HUES48 (cell line): ENCODE data around the gene CALCR.

Experiments used
- H3K27ac ChIP-seq: one replicate; pipeline ENCODE4 v1.7.0; 2013; ENCODE audit warnings: low read depth, low read length, inconsistent platforms
- H3K27me3 ChIP-seq: 2 replicates; pipeline ENCODE4 v1.6.1; 2013; ENCODE audit warnings: mild to moderate bottlenecking, low read length; ENCODE audit not compliant: control insufficient read depth, insufficient read depth
- H3K36me3 ChIP-seq: 2 replicates; pipeline ENCODE4 v1.6.1; 2013; ENCODE audit warnings: low read length; ENCODE audit not compliant: control insufficient read depth, insufficient read depth
- H3K4me1 ChIP-seq: 2 replicates; pipeline ENCODE4 v1.6.1; 2013; ENCODE audit warnings: mild to moderate bottlenecking, low read length; ENCODE audit not compliant: control insufficient read depth, insufficient read depth
- H3K4me3 ChIP-seq: 2 replicates; pipeline ENCODE4 v1.5.1; 2013; ENCODE audit warnings: mild to moderate bottlenecking, low read depth, low read length
- H3K9ac ChIP-seq: 2 replicates; pipeline ENCODE4 v1.6.1; 2013; ENCODE audit warnings: mild to moderate bottlenecking, low read depth, low read length, moderate library complexity
- H3K9me3 ChIP-seq: 2 replicates; pipeline ENCODE4 v1.6.1; 2013; ENCODE audit warnings: low read length; ENCODE audit not compliant: control insufficient read depth, insufficient read depth

The CALCR gene

GRCh38 chr7:93402944-93403343 is 171.6 kb downstream of the CALCR start:
- Histone ChIP-seq H3K27me3 (no peaks in the 10 kb centered on the region), H3K27ac (no peak overlapping the region), H3K9me3 (peaks cover 6% of the 10 kb centered on the region), H3K4me3 (no peak overlapping the region), H3K4me1 (peaks cover 11% of the 10 kb centered on the region; the same call in 1 of the 2 replicates), H3K9ac (no peak overlapping the region), H3K36me3 (no peaks in the 10 kb centered on the region)

- Histone ChIP-seq H3K4me1 (peaks cover 14% of the 10 kb centered on the region), H3K36me3 (no peaks in the 10 kb centered on the region), H3K4me3 (no peak overlapping the region), H3K27ac (no peak overlapping the region), H3K9me3 (no peaks in the 10 kb centered on the region), H3K9ac (no peak overlapping the region), H3K27me3 (no peaks in the 10 kb centered on the region)
Measured at GRCh38 chr7:93399642-93400041, 174.9 kb downstream of the CALCR start.

GRCh38 chr7:93392984-93393383 is 181.5 kb downstream of the CALCR start:
- peaks cover 21% of the 10 kb centered on the region for H3K4me1 ChIP-seq
- H3K9ac ChIP-seq, result no peak overlapping the region
- H3K4me3 ChIP-seq, result no peak overlapping the region
- no peaks in the 10 kb centered on the region for H3K36me3 ChIP-seq
- no peaks in the 10 kb centered on the region for H3K27me3 ChIP-seq
- no peaks in the 10 kb centered on the region for H3K9me3 ChIP-seq
- peak overlapping the region; percentile 85 for H3K27ac ChIP-seq

- H3K4me1 ChIP-seq, result peaks cover 21% of the 10 kb centered on the region
- H3K4me3 ChIP-seq, result no peak overlapping the region
- H3K27ac ChIP-seq, result no peak overlapping the region
- H3K27me3 ChIP-seq, result no peaks in the 10 kb centered on the region
- no peak overlapping the region for H3K9ac ChIP-seq
- H3K36me3 ChIP-seq, result no peaks in the 10 kb centered on the region
- H3K9me3 ChIP-seq, result no peaks in the 10 kb centered on the region
Measured at GRCh38 chr7:93390660-93391059, 183.9 kb downstream of the CALCR start.

GRCh38 chr7:93382362-93382761 is 192.2 kb downstream of the CALCR start:
- Histone ChIP-seq H3K4me1 (no peaks in the 10 kb centered on the region), H3K9ac (no peak overlapping the region), H3K36me3 (no peaks in the 10 kb centered on the region), H3K27ac (no peak overlapping the region), H3K9me3 (no peaks in the 10 kb centered on the region), H3K4me3 (no peak overlapping the region), H3K27me3 (no peaks in the 10 kb centered on the region; the same call in 1 of the 2 replicates)

GRCh38 chr7:93378131-93378760 is 196.3 kb downstream of the CALCR start:
- H3K4me3 ChIP-seq, result no peak overlapping the region
- no peaks in the 10 kb centered on the region for H3K27me3 ChIP-seq
- H3K9me3 ChIP-seq, result no peaks in the 10 kb centered on the region

GRCh38 chr7:93375603-93376002 is 198.9 kb downstream of the CALCR start:
- no peaks in the 10 kb centered on the region for H3K4me1 ChIP-seq

More at GRCh38 chr7:93378131-93378760, 196.3 kb downstream of the CALCR start:
- H3K27ac ChIP-seq, result no peak overlapping the region
- no peak overlapping the region for H3K9ac ChIP-seq
- no peaks in the 10 kb centered on the region for H3K4me1 ChIP-seq
- H3K36me3 ChIP-seq, result no peaks in the 10 kb centered on the region

More at GRCh38 chr7:93375603-93376002, 198.9 kb downstream of the CALCR start:
- Histone ChIP-seq H3K36me3 (no peaks in the 10 kb centered on the region), H3K9me3 (no peaks in the 10 kb centered on the region), H3K9ac (no peak overlapping the region), H3K27ac (no peak overlapping the region), H3K4me3 (no peak overlapping the region), H3K27me3 (no peaks in the 10 kb centered on the region)
